Thyroid gland (tissue), 4 donors: ENCODE measurements around the gene RNF26. TPM values are rescaled to one million over a fixed set of nuclear protein-coding genes. Genes with fewer than 3 reads are reported as not detected.
A peak's percentile ranks its signal among the peaks of the same experiment; 100 is the strongest.

Source experiments
- DNase-seq, 2 donors: peaks; one replicate each; pipeline ENCODE4 v3.0.0-alpha.2; 2019
- H3K27ac ChIP-seq, 3 donors: fragments of 200-600 bp; sonication (generic); 1 replicate in 2 of 3; 2 replicates in 1 of 3; pipeline ENCODE4 v1.5.1; 2016 to 2019; ENCODE audit warnings: mild to moderate bottlenecking in 1 of 3, moderate library complexity in 1 of 3
- H3K27me3 ChIP-seq: fragments of 200-600 bp; sonication (generic); one replicate; pipeline ENCODE4 v1.5.1; 2019
- H3K36me3 ChIP-seq, 2 donors: fragments of 200-600 bp; sonication (generic); one replicate each; pipeline ENCODE4 v1.5.1; 2016 to 2019
- H3K4me1 ChIP-seq, 2 donors: fragments of 200-600 bp; sonication (generic); one replicate each; pipeline ENCODE4 v1.5.1; 2017 to 2019
- H3K4me3 ChIP-seq, 3 donors: fragments of 200-600 bp; sonication (generic); replicated peaks in 1 of 3; 1 replicate in 2 of 3; 2 replicates in 1 of 3; pipeline ENCODE4 v1.5.1; 2016; ENCODE audit warnings: mild to moderate bottlenecking in 1 of 3
- H3K9me3 ChIP-seq: fragments of 200-600 bp; sonication (generic); one replicate; pipeline ENCODE4 v1.5.1; 2017
- CTCF ChIP-seq, 6 experiments: fragments of 200-600 bp in 3 of 6; fragments of 450-650 bp in 3 of 6; sonication (generic) in 3 of 6; IDR thresholded peaks; one replicate each; pipeline ENCODE4 v1.5.1; 2016 to 2019; ENCODE audit warnings: antibody characterized with exemption in 6 of 6, mild to moderate bottlenecking in 2 of 6, inconsistent platforms in 1 of 6, moderate library complexity in 1 of 6
- POLR2A ChIP-seq, 2 donors: fragments of 450-650 bp; IDR thresholded peaks; one replicate each; pipeline ENCODE4 v1.6.1; 2017; ENCODE audit warnings: antibody characterized with exemption in 2 of 2, mild to moderate bottlenecking in 2 of 2, moderate library complexity in 1 of 2
- WGBS, 2 donors: methylation state at CpG; one replicate each; pipeline ENCODE4 v1.1.5; 2017; 5-methylcytosine and 5-hydroxymethylcytosine counted together
- intact Hi-C: fragments of 100-400 bp; cut with DNase I; formaldehyde crosslinking; loops from one replicate; pipeline ENCODE4 v1.15.1; 2023
- total RNA-seq, 4 donors: library from RNA; depleted of rRNA; stranded (reverse); fragments of >200 nt; gene quantifications; one replicate each; pipeline ENCODE4 v1.2.3, GENCODE V29; 2016

RNF26 gene
- total RNA-seq, 4 donors from 2014 or later, result 10.1 to 18.9 (median 14.1) TPM

- Histone ChIP-seq H3K9me3 (no peaks in the 10 kb centered on the region), H3K4me1 (peaks cover 0 to 12% of the 10 kb centered on the region in 2 donors), H3K27me3 (no peaks in the 10 kb centered on the region), H3K4me3 (no peak overlapping the region), H3K27ac (no peak overlapping the region), H3K36me3 (no peaks in the 10 kb centered on the region)
- WGBS, 2 donors, result 16 to 24% methylated on average over 4 of the region's 4 CpGs
- DNase-seq, result peak; percentile 48
- TF ChIP-seq POLR2A (IDR thresholded peaks at IDR 0.05) (no peak), CTCF (IDR thresholded peaks at IDR 0.05) (no peak)
- intact Hi-C loops, result loop anchor here (5.0 kb wide), 1 partner anchor 124 kb away; no protein-coding TSS in a partner anchor
Measured at GRCh38 chr11:119352857-119353260, 18.5 kb downstream of the RNF26 start.

GRCh38 chr11:119355091-119355843 is 20.9 kb downstream of the RNF26 start:
- intact Hi-C loops, result no loop called here
- no peak overlapping the region for H3K4me3 ChIP-seq
- H3K4me1 ChIP-seq, result peaks cover 0 to 12% of the 10 kb centered on the region in 2 donors
- no peaks in the 10 kb centered on the region for H3K27me3 ChIP-seq
- WGBS, 2 donors, result 74 to 78% methylated on average over 9 of the region's 9 CpGs
- no peak for TF ChIP-seq POLR2A (IDR thresholded peaks at IDR 0.05)
- TF ChIP-seq CTCF (IDR thresholded peaks at IDR 0.05), result no peak
- no peak for DNase-seq
- H3K36me3 ChIP-seq, result no peaks in the 10 kb centered on the region
- no peaks in the 10 kb centered on the region for H3K9me3 ChIP-seq
- H3K27ac ChIP-seq, result no peak overlapping the region

- no peaks in the 10 kb centered on the region for H3K9me3 ChIP-seq
- no peaks in the 10 kb centered on the region for H3K36me3 ChIP-seq
- H3K4me3 ChIP-seq, result peak overlapping the region in 1 of 3 donors; percentile 34
- WGBS, 2 donors, result 1 to 3% methylated on average over 38 to 42 of the region's 54 CpGs
- DNase-seq, result peak; percentile 80 to 86
- intact Hi-C loops, result no loop called here
- H3K27ac ChIP-seq, result peak overlapping the region in 2 of 3 donors; percentile 35 to 80
- H3K27me3 ChIP-seq, result no peaks in the 10 kb centered on the region
- peaks cover 9 to 23% of the 10 kb centered on the region in 2 donors for H3K4me1 ChIP-seq
- TF ChIP-seq POLR2A (IDR thresholded peaks at IDR 0.05) (no peak), CTCF (IDR thresholded peaks at IDR 0.05) (peak; percentile 74 to 93 (median 91))
Measured at GRCh38 chr11:119356349-119357031, 22.2 kb downstream of the RNF26 start.

DNA sequence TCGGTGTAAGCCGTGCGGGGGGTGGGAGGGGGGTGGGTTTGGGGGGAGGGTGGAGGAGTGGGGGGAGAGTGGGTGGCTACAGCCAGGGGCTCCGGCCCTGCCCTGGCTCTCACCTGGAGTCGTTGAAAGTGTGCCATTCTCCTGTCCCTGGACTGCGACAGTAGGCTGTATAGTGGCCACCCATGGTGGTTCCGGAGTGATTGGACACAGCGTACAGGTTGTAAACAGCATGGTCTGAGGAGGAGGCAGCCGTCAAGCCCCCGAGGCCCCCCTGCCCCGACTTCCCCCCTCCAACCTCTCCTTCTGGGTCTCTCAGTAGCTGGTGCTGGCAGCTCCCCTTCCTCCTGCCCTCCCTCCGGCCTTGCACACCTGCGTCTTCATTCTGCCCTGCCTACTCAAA is 22.7 kb downstream of the RNF26 start:
- H3K27me3 ChIP-seq, result no peaks in the 10 kb centered on the region
- no peak for TF ChIP-seq CTCF (IDR thresholded peaks at IDR 0.05)
- TF ChIP-seq POLR2A (IDR thresholded peaks at IDR 0.05), result no peak
- no peaks in the 10 kb centered on the region for H3K9me3 ChIP-seq
- intact Hi-C loops, result no loop called here
- peak overlapping the region in 1 of 3 donors; percentile 34 for H3K4me3 ChIP-seq
- H3K27ac ChIP-seq, result peak overlapping the region in 2 of 3 donors; percentile 35 to 80
- 66 to 67% methylated on average over 8 of the region's 13 CpGs for WGBS, 2 donors
- no peak for DNase-seq
- H3K36me3 ChIP-seq, result no peaks in the 10 kb centered on the region
- peaks cover 15 to 29% of the 10 kb centered on the region in 2 donors for H3K4me1 ChIP-seq
